Stimulated activated CD4-positive, alpha-beta T cell treated with anti-CD3 and anti-CD28 coated beads, Interleukin-12 subunit alpha, Interleukin-12 subunit beta, amount 100 ng/mL, for 24 hours (primary cell): Measurements from ENCODE around the gene CBX1.
A peak's percentile ranks its signal among the peaks of the same experiment; 100 is the strongest.
"Not testable (repeated sequence)": the region's sequence is repeated elsewhere in the genome, so short reads cannot be mapped to it uniquely, and the experiment has no call there.

Source experiments
- DNase-seq, 2 experiments: peaks; one replicate each; pipeline ENCODE4 v3.0.0-alpha.2; 2020; ENCODE audit warnings: low read depth in 2 of 2

The CBX1 gene

GRCh38 chr17:48052956-48053757 is 48.1 kb downstream of the CBX1 start:
- no peak for DNase-seq

GRCh38 chr17:48051706-48052486 is 49.4 kb downstream of the CBX1 start:
- DNase-seq = no peak

DNA sequence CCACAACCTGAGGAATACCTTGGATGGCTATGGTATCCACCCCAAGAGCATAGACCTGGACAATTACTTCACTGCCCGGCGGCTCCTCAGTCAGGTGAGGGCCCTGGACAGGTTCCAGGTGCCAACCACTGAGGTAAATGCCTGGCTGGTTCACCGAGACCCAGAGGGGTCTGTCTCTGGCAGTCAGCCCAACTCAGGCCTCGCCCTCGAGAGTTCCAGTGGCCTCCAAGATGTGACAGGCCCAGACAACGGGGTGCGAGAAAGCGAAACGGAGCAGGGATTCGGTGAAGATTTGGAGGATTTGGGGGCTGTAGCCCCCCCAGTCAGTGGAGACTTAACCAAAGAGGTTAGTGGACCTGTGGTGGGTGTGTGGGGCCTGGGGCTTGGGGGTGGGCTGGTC is 50.0 kb downstream of the CBX1 start:
- DNase-seq = no peak

GRCh38 chr17:48048384-48049126 is 52.7 kb downstream of the CBX1 start:
- peak; percentile 21 to 48 for DNase-seq

DNA sequence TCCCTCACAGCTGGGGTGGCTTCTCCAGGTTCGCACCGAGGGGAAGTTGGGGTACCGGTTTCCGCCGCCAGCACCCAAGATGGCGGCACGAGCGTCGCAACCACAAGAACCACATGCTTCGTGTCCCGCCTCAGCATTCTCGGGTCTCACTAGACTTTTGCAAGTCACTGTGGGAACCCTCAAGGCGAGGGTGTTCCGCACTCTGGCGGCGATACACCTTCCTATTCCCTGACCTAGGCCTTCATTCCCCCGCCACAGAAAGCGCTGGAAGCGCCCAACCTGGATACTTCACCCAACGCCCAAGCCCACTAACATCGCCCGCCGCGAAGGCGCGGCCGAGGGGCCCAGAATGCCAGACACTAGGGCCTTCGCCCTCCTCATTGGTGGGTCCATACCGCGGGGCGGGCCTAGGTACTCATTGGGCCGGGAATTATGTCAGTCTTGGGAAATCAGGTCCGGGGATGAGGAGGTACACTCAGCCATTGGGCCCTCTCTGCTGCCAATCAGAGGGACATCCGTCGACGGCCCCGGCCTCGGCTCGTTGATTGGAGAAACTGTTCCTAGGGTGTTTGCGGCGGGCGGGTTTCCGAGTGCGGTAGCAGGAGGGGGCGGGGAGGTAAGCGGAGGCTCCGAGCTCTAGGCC is 53.4 kb downstream of the CBX1 start, which contains the start of gene NFE2L1:
Gene NFE2L1, plus strand, starts transcription at position 619 of the 643 bp plus-strand sequence. CDS start 2,760 bp downstream, outside the sequence.
- DNase-seq = peak; percentile 95 to 97

DNA sequence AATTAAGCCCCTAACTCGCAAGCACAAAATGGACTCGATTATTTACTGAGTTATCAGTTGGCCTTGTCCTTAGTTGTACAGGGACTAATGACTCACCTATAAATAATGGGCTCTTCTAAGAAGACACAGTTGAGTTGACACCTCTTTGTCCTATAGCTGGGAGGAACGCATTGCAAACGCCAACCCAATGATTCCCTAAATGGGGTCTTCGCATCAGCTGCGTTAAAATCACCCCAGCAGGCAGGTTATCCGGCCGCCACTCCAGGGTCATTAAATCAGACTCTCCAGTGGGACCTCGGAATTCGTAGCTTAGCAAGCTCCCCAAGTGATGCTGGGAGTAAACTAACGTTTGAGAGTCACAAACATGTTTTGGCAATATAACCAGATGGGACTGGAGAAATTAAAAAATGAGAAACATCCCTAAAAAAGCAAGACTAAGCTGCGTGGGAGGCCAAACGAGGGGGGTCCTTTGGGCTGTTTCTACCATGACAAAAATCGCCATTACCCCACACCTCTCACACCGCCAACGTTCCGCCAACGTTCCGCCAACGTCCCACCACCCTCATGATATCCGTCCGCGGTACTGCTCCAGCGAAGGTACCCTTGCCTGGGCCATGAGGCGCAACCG is 54.1 kb downstream of the CBX1 start:
- DNase-seq = no peak

DNA sequence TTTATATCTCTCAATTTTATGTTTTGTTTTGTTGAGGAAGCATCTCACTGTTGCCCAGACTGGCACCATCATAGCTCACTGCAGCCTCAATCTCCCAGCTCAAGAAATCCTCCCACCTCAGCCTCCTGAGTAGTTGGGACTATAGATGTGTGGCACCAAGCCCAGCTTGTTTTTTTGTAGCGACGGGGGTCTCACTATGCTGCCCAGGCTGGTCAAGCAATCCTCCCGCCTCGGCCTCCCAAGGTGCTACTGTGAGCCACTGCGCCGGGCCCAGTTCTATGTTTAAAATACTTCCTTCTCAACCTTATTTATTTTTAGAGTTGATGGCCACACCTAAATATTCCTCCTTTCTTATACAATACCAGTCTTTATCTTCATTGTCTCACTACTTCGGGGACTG is 55.0 kb downstream of the CBX1 start:
- DNase-seq = no peak

- DNase-seq = no peak
These were observed 55.8 kb downstream of the CBX1 start for GRCh38 chr17:48045316-48046001.

GRCh38 chr17:48044851-48045250 is 56.4 kb downstream of the CBX1 start:
- DNase-seq = no peak

DNA sequence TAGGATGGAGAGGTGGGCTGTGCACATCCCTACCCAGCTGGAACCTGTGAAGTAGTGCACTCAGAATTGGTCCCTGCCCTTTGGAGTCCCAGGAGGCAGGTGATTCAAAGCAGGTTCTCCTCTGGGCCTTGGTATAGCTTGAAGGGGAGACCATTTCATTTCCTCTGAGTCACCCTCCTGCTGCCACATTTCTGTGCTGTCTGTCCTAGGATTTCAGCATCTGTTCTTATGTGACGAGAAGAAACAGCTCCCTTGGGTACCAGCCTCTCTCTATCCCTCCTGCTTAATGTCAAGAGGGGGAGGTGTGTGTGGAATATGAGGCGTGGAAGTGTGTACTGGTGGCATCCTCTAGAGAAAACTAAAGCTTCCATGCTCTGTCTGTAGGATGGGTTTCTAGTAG is 58.1 kb downstream of the CBX1 start:
- no peak for DNase-seq

DNA sequence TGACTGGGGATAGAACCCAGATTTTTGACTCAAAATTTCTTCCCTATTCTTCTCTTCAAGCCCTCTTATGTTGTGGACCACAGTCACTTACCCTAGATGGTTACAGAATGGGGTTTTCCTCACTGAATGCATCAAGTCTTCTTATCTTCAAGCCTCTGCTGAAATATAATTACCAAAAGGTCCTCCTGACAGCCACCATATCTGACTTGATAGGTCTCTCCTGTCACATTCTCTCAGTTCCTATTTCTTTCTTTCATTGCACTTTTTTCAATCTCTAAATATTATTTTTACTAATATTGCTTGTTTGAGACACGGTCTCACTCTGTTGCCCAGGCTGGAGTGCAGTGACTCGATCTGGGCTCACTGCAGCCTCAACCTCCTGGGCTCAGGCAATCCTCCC is 62.6 kb downstream of the CBX1 start:
- DNase-seq = no peak

GRCh38 chr17:48037838-48038323 is 63.4 kb downstream of the CBX1 start:
- DNase-seq = no peak

GRCh38 chr17:48037036-48037837 is 64.0 kb downstream of the CBX1 start, which contains the start of gene COPZ2:
Gene COPZ2, minus strand, starts transcription at chr17:48037797. Its CDS starts 20 bp downstream, at chr17:48037777.
- DNase-seq = peak; percentile 36 to 47

DNA sequence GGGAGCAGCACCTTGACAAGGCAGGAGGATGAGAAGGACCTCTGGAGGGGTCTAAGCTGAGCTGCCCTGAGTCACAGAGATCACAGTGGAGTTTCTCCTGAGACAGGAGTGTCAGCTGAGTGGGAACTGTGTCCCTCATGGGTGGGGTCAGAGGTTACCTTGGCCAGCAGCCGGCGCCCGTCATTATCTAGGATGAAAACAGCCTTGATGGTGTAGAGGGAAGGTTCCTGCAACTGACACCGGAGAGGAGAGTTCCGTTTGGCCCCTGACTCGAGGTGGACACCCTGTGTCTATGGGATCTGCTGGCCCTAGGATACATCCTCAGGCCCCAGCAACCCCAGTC is 64.6 kb downstream of the CBX1 start:
- DNase-seq = no peak

GRCh38 chr17:48034734-48035133 is 66.5 kb downstream of the CBX1 start:
- DNase-seq = not testable (repeated sequence)

DNA sequence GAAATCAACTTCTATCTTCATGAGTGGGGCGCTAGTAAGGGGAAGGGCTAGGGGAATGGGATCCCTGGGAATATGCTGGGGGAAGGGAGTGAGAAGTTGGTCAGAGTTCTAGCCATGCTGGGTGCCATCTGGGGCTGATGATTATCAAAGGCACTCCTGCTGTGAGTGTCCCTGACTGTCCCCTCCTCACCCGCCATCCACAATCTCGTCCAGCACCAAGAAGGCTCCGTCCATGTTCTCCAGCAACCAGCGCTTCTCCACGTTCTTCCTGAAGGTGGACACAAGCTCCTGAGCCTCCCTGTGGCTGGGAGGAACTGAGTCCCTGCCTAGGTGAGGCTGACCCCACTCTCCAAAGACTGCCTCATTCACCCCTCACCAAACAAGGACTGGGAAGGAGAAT is 69.3 kb downstream of the CBX1 start:
- no peak for DNase-seq

GRCh38 chr17:48030531-48030930 is 70.7 kb downstream of the CBX1 start:
- no peak for DNase-seq

- DNase-seq = no peak
These were observed 72.5 kb downstream of the CBX1 start for GRCh38 chr17:48028736-48029135.

- DNase-seq = no peak
These were observed 73.8 kb downstream of the CBX1 start for GRCh38 chr17:48027322-48027981.
